LNCAP (cell line): ENCODE data around the gene KATNB1.

Experiments
- TF ChIP-seq, protein P1 (sequence below): fragments of 450-650 bp; IDR thresholded peaks from 2 replicates; pipeline ENCODE4 v1.5.1; 2017; ENCODE audit warnings: mild to moderate bottlenecking

KATNB1 gene

DNA sequence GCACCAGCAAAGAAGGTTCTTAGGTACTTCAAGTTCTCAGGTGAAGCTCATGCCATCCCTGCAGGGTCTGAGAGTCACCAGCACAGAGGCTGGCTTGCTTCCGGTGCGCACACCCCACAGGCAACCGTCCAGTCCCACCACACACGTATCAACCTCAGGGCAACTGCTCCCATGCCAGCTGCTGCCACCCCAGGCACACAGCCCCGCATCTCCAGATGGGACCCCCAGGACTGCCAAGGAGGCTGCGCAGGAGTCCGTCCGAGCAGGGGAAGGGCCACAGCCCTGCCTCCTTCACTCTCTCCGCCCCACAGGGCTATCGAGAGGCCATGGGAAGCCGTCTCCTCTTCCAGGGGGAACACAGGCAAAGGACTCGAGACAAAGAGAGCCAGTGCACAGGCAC lies 53.4 kb downstream of the KATNB1 start:
- TF ChIP-seq, protein P1, sequence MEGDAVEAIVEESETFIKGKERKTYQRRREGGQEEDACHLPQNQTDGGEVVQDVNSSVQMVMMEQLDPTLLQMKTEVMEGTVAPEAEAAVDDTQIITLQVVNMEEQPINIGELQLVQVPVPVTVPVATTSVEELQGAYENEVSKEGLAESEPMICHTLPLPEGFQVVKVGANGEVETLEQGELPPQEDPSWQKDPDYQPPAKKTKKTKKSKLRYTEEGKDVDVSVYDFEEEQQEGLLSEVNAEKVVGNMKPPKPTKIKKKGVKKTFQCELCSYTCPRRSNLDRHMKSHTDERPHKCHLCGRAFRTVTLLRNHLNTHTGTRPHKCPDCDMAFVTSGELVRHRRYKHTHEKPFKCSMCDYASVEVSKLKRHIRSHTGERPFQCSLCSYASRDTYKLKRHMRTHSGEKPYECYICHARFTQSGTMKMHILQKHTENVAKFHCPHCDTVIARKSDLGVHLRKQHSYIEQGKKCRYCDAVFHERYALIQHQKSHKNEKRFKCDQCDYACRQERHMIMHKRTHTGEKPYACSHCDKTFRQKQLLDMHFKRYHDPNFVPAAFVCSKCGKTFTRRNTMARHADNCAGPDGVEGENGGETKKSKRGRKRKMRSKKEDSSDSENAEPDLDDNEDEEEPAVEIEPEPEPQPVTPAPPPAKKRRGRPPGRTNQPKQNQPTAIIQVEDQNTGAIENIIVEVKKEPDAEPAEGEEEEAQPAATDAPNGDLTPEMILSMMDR, result no peak

DNA sequence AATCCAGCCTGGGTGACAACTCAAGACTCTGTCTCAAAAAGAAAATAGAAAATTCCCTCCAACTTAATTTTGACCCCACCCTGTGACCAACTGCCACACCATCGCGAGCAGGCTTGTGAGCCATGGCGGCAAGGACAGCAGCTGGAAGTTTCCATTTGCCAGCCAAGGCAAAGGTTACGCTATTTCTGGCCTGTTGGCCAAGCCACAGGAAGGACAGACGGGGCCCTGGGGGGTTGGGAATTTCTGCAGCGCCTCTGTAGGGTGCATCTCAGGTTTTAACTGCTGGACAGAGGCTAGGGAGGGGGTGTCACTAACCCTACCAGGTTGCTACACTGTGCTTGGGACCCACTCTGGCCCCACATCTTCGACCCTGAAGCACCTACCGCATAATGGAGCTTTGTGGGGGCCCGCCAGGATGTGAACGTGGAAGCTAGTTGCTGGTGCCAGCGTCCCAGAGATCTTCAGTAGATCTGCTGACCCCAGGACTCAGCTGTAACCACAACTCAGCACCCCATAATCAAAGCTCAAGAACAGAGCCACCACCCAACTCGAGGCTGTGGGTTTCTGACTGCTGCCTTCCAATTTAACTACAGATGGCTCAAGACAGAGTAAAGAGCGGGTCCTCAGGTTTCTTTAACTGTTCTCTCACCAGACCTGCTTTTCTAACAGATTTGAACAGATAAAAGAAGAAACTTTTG lies 55.8 kb downstream of the KATNB1 start:
- TF ChIP-seq, protein P1, result no peak

DNA sequence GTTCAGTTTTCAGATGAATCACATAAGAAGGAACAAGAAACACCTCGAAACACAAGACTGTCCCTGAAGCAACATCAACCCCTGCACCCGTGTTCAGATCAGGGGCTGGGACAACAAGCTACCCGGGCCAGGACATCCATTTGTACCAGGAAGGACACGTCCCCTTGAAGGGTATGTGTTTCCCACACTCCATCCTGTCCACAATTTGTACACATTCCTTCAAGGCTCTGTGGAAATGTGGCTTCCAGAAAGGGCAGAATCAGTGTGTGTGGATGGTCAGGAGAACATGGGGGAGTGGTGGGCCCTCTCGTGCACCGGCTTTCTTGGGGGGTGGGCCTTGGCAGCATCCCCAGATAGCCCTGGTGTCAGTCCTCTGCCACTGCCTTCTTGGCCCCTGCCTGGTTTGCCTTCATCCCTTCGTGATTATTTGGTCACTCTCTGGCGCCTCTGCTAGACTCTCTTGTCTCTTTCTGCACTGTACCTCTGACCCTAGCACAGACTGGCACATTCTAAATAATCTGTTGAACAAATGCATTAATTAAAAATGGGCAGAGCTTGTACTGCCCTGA lies 56.4 kb downstream of the KATNB1 start:
- TF ChIP-seq, protein P1, result no peak

DNA sequence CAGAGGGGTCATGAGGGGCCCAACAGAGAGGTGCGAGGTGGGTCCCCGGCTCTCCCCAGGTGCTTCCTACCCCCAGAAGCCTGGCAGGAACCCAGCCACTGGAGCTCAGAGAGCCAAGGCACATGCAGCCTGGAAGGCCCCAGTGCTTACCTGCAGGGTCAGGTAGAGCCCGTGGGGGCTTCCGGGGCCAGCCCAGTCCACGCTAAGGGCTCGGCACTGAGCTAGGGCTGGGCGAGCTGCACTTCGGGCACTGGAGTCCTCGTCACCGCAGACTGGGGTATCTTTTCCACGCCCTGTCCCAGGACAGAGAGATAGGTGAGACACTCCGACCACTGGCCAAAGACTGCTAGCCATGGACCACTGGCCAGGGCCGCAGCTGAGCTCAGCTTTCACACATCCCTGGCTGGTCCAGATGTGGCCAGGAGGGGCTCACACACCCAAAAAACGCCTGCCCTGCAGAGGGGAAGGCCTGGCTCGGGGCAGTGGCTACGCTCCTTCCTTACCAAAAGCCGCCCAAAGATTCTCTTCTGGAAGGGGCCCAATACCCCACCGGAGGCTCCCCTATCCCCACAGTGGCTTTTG lies 59.4 kb downstream of the KATNB1 start:
- TF ChIP-seq, protein P1, result no peak

DNA sequence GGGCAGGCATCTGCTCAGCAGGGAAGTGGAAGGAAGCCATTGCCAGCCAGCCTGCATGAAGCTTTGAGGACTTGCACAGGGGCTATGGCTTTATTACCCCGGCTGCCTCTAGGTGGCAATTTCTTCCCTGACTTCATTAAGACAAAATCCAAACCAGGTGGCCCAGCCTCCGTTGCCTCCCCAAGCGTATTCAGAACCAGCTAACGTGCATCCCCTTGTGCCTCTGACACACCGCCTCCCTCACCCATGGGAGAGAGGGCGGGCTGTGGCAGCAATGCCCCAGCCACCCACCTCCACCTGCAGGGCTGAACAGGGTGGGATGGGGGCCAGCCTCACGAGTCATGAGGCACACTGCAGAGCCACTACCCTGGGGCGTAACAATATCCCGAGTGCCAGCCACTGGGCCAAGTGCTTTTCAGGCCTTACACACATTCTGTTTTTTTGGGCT lies 59.9 kb downstream of the KATNB1 start:
- TF ChIP-seq, protein P1, result peak; percentile 64

DNA sequence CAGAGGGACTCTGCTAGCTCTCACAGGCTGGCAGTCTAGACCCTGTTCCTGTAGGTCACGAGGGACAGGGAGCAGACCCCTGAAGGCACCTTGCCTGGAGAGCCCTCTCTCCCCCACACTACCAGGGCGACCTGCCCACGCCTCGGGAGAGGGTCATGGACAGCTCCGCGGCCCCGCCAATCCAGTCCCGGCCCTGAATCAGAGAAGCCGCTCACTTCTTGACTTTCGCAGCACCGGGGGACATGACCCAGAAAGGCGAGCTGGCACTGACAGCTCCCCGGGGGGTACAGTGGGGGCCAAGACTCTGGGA lies 61.6 kb downstream of the KATNB1 start:
- TF ChIP-seq, protein P1, result no peak

DNA sequence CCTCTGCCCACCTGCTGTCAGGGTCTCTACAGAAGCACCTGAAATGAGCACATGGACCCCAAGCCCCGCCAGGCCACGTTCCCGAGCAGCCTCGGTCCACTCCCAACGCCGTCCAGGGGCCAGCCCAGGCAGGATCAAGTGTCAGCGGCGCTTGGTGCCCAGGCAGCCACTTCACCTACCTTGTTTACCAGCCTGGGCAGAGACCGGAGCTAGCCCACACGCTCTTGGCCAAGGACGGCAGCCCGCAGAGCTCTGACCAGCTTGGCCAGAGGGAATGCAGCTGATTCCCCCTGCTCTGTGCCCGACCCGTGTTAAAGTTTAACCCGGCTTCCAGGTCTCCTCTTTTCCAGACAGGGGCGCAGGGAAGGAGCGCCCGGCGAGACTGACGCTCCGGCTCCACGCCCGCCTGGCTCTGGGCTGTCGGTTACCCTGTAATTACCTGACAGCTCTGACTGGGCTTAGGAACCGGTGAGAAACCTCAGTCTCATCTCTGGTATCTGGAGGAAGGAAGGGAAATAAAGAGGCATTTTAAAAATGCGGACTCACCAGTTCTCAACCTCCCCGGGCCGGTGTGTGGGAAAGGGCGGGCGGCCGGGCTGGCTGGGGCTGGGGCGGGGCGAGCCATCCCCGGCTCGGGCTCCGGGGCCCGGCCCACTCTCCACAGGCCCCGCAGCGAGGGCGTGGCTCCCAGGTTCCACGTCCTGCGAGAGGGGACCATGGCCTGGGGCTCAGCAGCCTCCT lies 62.1 kb downstream of the KATNB1 start:
- TF ChIP-seq, protein P1, result no peak
